HG02642 (cell line): ENCODE results near the gene TPK1.
"Not testable (repeated sequence)": the region's sequence is repeated elsewhere in the genome, so short reads cannot be mapped to it uniquely, and the experiment has no call there.

Experiments
- ATAC-seq: cut with Tn5 transposase; IDR thresholded peaks from one replicate; pipeline ENCODE4 v1.9.1; 2021; ENCODE audit warnings: mild to moderate bottlenecking; ENCODE audit not compliant: unreplicated experiment, poor library complexity

The TPK1 gene

GRCh38 chr7:144730224-144730623, 105.6 kb downstream of the TPK1 start:
- no peak for ATAC-seq

GRCh38 chr7:144729226-144729625, 106.6 kb downstream of the TPK1 start:
- no peak for ATAC-seq

- ATAC-seq, result no peak
Observed at GRCh38 chr7:144728551-144728950, 107.3 kb downstream of the TPK1 start.

GRCh38 chr7:144726840-144727239, 109.0 kb downstream of the TPK1 start:
- not testable (repeated sequence) for ATAC-seq

GRCh38 chr7:144725070-144725469, 110.8 kb downstream of the TPK1 start:
- ATAC-seq, result peak; percentile 99

- ATAC-seq, result no peak
Observed at GRCh38 chr7:144723301-144723700, 112.6 kb downstream of the TPK1 start.

- ATAC-seq, result no peak
Observed at GRCh38 chr7:144720710-144721109, 115.1 kb downstream of the TPK1 start.

GRCh38 chr7:144720149-144720548, 115.7 kb downstream of the TPK1 start:
- no peak for ATAC-seq

GRCh38 chr7:144717720-144718119, 118.1 kb downstream of the TPK1 start:
- no peak for ATAC-seq

- ATAC-seq, result no peak
Observed at GRCh38 chr7:144713850-144714249, 122.0 kb downstream of the TPK1 start.

- ATAC-seq, result no peak
Observed at GRCh38 chr7:144710791-144711190, 125.1 kb downstream of the TPK1 start.

- ATAC-seq, result no peak
Observed at GRCh38 chr7:144709066-144709465, 126.8 kb downstream of the TPK1 start.

- no peak for ATAC-seq
Observed at GRCh38 chr7:144691240-144691639, 144.6 kb downstream of the TPK1 start.

GRCh38 chr7:144682581-144683280, 153.1 kb downstream of the TPK1 start:
- no peak for ATAC-seq

- ATAC-seq, result no peak
Observed at GRCh38 chr7:144676492-144676891, 159.4 kb downstream of the TPK1 start.

- no peak for ATAC-seq
Observed at GRCh38 chr7:144674550-144674949, 161.3 kb downstream of the TPK1 start.

GRCh38 chr7:144672869-144673268, 163.0 kb downstream of the TPK1 start:
- no peak for ATAC-seq

GRCh38 chr7:144671429-144671828, 164.4 kb downstream of the TPK1 start:
- ATAC-seq, result no peak

- no peak for ATAC-seq
Observed at GRCh38 chr7:144670218-144670617, 165.6 kb downstream of the TPK1 start.

- no peak for ATAC-seq
Observed at GRCh38 chr7:144668503-144668902, 167.3 kb downstream of the TPK1 start.

- ATAC-seq, result no peak
Observed at GRCh38 chr7:144665689-144666381, 170.0 kb downstream of the TPK1 start.

GRCh38 chr7:144659211-144659610, 176.6 kb downstream of the TPK1 start:
- ATAC-seq, result no peak
